Cortex of kidney (tissue), 1 donor: ENCODE data around the gene THOC2.
"Not testable (repeated sequence)": the region's sequence is repeated elsewhere in the genome, so short reads cannot be mapped to it uniquely, and the experiment has no call there.

Experiments used
- DNase-seq: peaks from one replicate; lab custom pipeline; 2025; lab: John Stamatoyannopoulos, UW

THOC2 gene

GRCh38 chrX:123738378-123738940 is 5.6 kb upstream of the THOC2 start:
- DNase-seq, result no peak

- DNase-seq, result no peak
Measured at GRCh38 chrX:123736333-123736921, 3.6 kb upstream of the THOC2 start.

- DNase-seq, result not testable (repeated sequence)
Measured at GRCh38 chrX:123735137-123735536, 2.3 kb upstream of the THOC2 start.

- DNase-seq, result not testable (repeated sequence)
Measured at GRCh38 chrX:123734079-123734478, 1.2 kb upstream of the THOC2 start.

DNA sequence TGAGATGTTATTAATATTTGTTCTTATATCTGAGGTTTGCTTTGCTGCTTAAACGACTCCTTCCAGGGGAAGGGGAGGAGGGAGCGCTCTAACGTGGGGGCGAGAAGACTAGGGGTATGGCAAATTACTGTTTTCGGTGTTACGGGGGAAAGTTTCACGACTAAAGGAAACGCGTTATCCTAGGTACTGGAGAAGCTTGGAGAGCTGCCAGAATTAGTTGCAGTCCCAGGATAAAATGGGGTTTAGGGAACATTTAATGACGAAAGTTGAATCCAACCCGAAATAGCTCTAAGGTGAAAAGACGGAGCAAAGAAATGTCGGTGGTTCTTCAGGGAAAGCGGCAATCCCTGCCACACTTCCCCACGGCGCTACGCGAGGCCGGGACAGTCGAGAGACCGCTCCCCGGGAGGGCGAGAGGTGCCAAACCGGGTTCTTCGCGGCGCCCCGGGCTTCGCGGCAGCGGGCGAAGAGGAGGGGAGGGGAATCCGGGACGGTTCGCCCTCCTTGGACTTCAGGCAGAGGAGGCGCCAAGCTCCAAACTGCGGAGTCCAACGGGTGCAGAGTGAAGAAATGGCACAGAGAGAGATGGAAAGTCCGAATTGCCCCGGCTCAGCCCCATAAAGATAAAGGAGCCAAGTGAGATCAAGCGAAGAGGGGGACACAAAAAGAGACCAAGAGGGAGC is 724 bp downstream of the THOC2 start:
- DNase-seq, result no peak

DNA sequence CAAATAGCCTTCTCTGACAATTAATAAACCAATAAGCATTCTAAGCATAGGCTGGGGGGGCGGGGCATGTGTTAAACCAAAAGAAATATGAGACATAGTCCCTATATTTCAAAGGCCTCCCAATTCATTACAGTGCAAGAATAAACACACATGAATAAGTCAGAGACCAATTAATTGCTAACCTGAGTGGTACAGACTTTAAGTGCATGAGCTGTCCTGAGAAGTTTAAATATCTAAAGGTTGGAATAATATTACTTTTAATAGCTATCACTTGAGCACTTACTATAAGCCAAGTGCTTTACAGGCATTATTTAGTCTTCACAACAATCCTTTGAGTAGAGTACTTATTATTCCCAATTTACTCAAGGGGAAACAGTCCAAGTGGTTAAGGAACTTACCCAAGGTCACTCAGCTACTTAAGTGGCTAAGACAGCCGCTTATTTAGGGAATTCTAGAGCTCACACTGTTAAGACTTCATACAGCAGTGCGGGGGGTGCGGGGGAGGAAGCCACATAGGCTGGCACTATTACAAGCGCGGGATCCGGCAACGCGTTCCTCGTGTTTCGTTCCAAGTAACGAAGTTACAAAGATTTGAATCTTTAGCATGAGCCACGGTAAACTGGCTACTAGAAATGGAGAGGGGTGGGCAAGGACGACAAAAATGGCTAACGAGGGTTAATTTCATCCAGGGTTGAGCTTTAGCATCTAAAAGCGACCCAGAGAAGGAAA is 1.4 kb downstream of the THOC2 start:
- no peak for DNase-seq

- no peak for DNase-seq
Measured at GRCh38 chrX:123728554-123728953, 4.3 kb downstream of the THOC2 start.

- no peak for DNase-seq
Measured at GRCh38 chrX:123728016-123728415, 4.8 kb downstream of the THOC2 start.

GRCh38 chrX:123722193-123722592 is 10.7 kb downstream of the THOC2 start:
- DNase-seq, result not testable (repeated sequence)

GRCh38 chrX:123720486-123720885 is 12.4 kb downstream of the THOC2 start:
- no peak for DNase-seq

DNA sequence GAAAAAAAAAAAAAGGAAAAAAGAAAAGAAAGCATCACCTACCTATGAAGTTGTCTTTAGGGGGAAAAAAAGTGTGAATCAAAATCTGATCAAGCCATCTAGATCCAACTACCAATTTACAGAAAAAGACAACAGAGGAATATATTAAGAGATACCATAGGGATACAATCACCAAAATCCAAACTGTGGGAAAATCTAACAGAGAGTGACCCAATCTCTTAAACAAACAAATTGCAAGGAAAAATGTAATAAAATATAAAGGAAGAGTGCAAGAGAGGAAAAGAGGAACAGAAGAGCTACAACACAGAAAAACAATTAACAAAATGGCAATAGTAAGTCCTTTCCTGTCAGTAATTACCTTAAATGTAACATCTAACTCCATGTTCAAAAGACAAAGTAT is 19.0 kb downstream of the THOC2 start:
- no peak for DNase-seq

- DNase-seq, result no peak
Measured at GRCh38 chrX:123713434-123713833, 19.4 kb downstream of the THOC2 start.

DNA sequence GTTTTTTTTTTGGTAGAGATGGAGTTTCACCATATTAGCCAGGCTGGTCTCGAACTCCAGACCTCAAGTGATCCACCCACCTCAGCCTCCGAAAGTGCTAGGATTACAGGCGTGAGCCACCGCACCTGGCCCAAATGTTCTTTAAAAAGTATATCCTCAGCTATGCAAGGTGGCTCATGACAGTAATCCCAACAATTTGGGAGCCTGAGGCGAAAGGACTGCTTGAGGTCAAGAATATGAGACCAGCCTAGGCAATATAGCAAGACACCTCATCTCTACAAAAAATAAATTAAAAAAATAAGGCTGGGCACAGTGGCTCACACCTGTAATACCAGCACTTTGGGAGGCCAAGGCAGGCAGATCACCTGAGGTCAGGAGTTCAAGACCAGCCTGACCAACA is 21.7 kb downstream of the THOC2 start:
- DNase-seq, result not testable (repeated sequence)

- DNase-seq, result no peak
Measured at GRCh38 chrX:123704781-123705180, 28.1 kb downstream of the THOC2 start.

- DNase-seq, result no peak
Measured at GRCh38 chrX:123698979-123699520, 33.8 kb downstream of the THOC2 start.

DNA sequence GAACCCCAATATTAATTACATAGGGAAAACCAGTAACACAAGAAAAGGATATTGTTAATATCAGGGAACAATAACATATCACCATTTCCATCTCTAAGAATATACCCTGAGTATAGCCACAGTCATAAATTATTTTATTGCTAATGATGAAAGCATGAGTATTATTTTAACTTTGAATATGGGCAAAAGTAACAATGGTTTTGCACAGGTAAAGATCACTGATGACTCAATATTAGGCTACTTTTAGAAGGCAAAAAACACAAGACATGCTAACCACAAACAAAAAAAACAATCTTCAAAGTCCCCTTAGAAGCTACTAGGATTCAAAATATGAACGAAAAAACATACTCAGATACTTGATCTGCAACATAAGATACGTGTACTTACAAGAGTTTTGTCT is 36.5 kb downstream of the THOC2 start:
- no peak for DNase-seq

- DNase-seq, result no peak
Measured at GRCh38 chrX:123695242-123695641, 37.6 kb downstream of the THOC2 start.

DNA sequence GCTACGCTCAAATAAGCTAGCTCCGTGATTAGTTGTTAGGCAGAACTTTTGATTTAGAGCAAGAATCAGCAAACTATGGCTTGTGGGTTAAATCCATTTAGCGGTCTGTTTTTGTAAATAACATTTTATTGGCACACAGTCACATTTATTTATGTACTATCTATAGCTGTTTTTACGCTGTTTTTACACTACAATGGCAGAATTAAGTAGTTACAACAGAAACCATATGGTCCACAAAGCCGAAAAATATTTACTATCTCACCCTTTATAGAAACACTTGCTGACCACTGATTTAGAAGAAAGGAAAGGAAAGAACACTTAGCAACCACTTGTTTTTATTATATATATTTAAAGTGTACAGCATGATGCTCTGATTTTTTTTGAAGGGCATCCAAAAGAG is 41.1 kb downstream of the THOC2 start:
- no peak for DNase-seq

GRCh38 chrX:123688524-123688923 is 44.3 kb downstream of the THOC2 start:
- DNase-seq, result no peak

- DNase-seq, result no peak
Measured at GRCh38 chrX:123685232-123685631, 47.6 kb downstream of the THOC2 start.

- no peak for DNase-seq
Measured at GRCh38 chrX:123682186-123682585, 50.7 kb downstream of the THOC2 start.

GRCh38 chrX:123679733-123680460 is 53.0 kb downstream of the THOC2 start:
- DNase-seq, result not testable (repeated sequence)
